Gastroesophageal sphincter (tissue), 3 donors: Measurements from ENCODE around the gene MINDY1.

ENCODE experiments used
- CTCF ChIP-seq, 4 experiments: fragments of 200-600 bp in 2 of 4; fragments of 450-650 bp in 2 of 4; sonication (generic) in 1 of 4; IDR thresholded peaks; one replicate each; pipeline ENCODE4 v1.5.1; 2017 to 2019; ENCODE audit warnings: antibody characterized with exemption in 4 of 4, mild to moderate bottlenecking in 2 of 4, moderate library complexity in 2 of 4
- EP300 ChIP-seq: sonication (generic); formaldehyde crosslinking; IDR thresholded peaks from one replicate; pipeline ENCODE4 v1.6.1; 2017; ENCODE audit warnings: antibody characterized with exemption, mild to moderate bottlenecking
- POLR2A ChIP-seq, 2 donors: fragments of 450-650 bp; IDR thresholded peaks; one replicate each; pipeline ENCODE4 v1.6.1; 2017; ENCODE audit warnings: antibody characterized with exemption in 2 of 2, mild to moderate bottlenecking in 2 of 2, moderate library complexity in 1 of 2
- POLR2AphosphoS5 ChIP-seq: sonication (generic); formaldehyde crosslinking; IDR thresholded peaks from one replicate; pipeline ENCODE4 v1.6.1; 2017; ENCODE audit warnings: antibody characterized with exemption

GRCh38 chr1:151007853-151008243 lies 1.1 kb upstream of the MINDY1 start:
- no peak for TF ChIP-seq CTCF (IDR thresholded peaks at IDR 0.05)
- no peak for TF ChIP-seq POLR2AphosphoS5
- no peak for TF ChIP-seq POLR2A (IDR thresholded peaks at IDR 0.05)
- TF ChIP-seq EP300: no peak
